Neural progenitor cell (in vitro differentiated cells): ENCODE measurements around the gene XRCC2.

Source experiments
- EZH2 ChIP-seq: fragments of 200-600 bp; sonication (generic); IDR thresholded peaks from 2 replicates; pipeline ENCODE4 v1.6.1; 2017; ENCODE audit warnings: antibody characterized with exemption, mild to moderate bottlenecking, moderate library complexity
- EZH2phosphoT487 ChIP-seq: fragments of 200-600 bp; sonication (generic); IDR thresholded peaks from 2 replicates; pipeline ENCODE4 v1.6.1; 2017; ENCODE audit warnings: antibody characterized with exemption
- TF ChIP-seq, protein P1 (sequence below): fragments of 200-600 bp; sonication (generic); IDR thresholded peaks from 2 replicates; pipeline ENCODE4 v1.5.1; 2017; ENCODE audit warnings: antibody characterized with exemption, mild to moderate bottlenecking

DNA sequence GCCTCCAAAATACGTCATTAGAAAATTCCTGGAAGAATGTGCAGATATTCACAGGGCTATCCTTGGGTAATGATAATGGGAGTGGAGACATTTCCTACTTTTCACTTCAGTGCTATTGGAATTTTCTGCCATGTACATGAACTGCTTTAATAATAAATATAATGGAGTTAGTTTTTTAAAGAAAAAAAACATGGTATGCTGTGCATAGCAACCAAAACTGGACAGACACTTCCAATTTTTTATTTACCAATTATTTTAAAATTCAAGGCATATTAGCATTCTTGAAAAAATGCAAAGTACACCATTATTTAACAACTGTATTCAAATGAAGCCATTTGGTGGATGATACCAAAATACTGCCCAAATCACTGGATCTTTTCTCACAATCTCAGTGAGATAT lies 3.3 kb downstream of the XRCC2 start:
- TF ChIP-seq, protein P1, sequence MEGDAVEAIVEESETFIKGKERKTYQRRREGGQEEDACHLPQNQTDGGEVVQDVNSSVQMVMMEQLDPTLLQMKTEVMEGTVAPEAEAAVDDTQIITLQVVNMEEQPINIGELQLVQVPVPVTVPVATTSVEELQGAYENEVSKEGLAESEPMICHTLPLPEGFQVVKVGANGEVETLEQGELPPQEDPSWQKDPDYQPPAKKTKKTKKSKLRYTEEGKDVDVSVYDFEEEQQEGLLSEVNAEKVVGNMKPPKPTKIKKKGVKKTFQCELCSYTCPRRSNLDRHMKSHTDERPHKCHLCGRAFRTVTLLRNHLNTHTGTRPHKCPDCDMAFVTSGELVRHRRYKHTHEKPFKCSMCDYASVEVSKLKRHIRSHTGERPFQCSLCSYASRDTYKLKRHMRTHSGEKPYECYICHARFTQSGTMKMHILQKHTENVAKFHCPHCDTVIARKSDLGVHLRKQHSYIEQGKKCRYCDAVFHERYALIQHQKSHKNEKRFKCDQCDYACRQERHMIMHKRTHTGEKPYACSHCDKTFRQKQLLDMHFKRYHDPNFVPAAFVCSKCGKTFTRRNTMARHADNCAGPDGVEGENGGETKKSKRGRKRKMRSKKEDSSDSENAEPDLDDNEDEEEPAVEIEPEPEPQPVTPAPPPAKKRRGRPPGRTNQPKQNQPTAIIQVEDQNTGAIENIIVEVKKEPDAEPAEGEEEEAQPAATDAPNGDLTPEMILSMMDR, result no peak
- no peak for TF ChIP-seq EZH2phosphoT487
- no peak for TF ChIP-seq EZH2
